Measurements from ENCODE around the gene SMC1B.
"Not testable (repeated sequence)": the region's sequence is repeated elsewhere in the genome, so short reads cannot be mapped to it uniquely, and the experiment has no call there.

The SMC1B gene

DNA sequence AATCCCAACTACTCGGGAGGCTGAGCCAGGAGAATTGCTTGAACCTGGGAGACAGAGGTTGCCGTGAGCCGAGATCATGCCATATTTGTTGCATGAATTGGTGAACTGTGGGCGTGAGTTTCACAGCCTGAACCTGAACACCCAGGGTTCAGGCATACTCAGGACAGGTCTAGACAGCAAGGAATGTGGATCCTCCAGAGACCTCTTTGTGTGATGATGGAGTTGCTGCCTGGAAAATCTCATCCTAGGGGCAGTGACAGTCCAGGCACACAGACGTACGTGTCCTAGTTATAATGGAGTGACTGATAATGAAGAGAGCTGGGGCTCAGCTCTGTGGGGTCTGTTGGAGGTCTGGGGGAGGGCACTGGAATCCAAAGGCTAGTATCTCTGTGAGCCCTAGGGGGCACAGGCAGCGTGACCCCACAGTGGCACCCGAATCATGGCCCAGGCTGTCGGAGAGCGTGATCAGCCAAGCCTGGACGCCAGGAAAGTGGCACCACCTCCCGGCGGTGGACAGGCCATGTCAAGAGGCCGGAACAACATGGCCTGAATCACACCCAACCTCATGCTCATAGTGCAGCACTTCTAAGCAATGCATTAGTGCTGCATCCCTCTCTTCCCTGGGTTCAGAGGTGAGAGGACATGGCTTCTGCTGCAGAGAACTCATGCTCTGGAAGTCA is 31.8 kb upstream of the SMC1B start:
- no peak for DNase-seq

- DNase-seq: no peak
Observed at GRCh38 chr22:45444168-45444567, 30.8 kb upstream of the SMC1B start.

- DNase-seq: no peak
Observed at GRCh38 chr22:45442116-45442515, 28.7 kb upstream of the SMC1B start.

DNA sequence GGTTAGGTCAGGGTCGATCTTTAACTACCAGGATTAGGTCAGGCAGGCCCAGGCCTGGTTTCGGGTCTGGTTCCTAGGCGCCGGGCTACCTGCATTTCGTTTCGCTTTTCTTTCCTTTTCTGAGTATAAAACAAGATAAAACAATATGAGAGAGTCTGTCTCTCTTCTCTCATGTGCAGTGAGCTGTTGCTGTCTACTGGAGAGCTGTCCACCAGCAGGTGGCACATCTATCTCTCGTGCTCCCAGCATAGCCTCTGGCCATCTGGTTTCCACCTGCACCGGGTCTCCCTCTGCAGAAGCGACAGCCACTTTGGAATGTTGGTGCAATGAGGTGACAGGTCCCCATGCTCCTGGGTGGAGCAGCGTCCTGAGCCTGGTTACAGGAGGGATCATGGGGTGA is 27.7 kb upstream of the SMC1B start:
- peak; percentile 80 to 88 for DNase-seq

DNA sequence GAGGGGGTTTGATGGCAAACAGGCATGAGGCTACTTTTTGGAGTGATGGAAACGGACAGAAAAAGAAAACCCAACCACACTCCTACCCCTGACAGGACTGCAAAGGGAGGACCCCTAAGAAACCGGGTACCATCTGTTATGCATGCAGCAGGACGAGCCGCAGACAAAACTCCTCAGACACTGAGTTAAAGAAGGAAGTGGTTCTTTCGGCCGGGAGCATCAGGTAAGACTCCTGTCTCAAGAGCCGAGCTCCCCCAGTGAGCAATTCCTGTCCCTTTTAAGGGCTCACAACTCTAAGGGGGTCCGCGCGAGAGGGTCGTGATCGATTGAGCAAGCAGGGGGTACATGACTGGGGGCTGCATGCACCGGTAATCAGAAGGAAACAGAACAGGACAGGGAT is 27.3 kb upstream of the SMC1B start:
- DNase-seq: not testable (repeated sequence)

- no peak for DNase-seq
Observed at GRCh38 chr22:45438336-45438735, 24.9 kb upstream of the SMC1B start.

DNA sequence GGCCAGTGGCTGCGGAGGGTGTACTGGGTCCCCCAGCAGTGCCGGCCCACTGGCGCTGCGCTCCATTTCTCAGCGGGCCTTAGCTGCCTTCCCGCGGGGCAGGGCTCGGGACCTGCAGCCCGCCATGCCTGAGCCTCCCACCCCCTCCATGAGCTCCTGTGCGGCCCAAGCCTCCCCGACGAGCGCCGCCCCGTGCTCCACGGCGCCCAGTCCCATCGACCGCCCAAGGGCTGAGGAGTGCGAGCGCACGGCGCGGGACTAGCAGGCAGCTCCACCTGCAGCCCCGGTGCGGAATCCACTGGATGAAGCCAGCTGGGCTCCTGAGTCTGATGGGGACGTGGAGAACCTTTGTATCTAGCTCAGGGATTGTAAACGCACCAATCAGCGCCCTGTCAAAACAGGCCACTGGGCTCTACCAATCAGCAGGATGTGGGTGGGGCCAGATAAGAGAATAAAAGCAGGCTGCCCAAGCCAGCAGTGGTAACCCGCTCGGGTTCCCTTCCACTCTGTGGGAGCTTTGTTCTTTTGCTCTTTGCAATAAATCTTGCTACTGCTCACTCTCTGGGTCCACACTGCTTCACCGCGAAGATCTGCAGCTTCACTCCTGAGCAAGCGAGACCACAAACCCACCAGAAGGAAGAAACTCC is 23.6 kb upstream of the SMC1B start:
- DNase-seq: not testable (repeated sequence)

- peak; percentile 74 to 86 for DNase-seq
Observed at GRCh38 chr22:45435544-45436139, 22.2 kb upstream of the SMC1B start.

DNA sequence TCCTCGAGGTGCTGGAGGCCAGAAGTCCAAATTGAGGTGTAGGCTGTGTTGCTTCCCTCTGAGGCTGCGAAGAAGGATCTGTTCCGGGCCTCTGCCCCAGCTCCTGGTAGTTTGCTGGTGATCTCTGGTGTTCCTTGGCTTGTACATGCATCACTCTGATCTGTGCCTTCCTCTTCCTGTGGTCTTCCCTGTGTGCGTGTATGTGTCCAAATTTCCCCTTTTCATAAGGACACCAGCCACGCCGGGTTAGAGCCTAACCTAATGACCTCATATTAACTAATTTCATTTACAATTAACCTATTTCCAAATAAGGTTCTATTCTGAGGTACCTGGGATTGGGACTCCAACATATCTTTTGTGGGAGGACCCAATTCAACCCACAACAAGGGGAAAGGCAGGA is 21.6 kb upstream of the SMC1B start:
- no peak for DNase-seq

DNA sequence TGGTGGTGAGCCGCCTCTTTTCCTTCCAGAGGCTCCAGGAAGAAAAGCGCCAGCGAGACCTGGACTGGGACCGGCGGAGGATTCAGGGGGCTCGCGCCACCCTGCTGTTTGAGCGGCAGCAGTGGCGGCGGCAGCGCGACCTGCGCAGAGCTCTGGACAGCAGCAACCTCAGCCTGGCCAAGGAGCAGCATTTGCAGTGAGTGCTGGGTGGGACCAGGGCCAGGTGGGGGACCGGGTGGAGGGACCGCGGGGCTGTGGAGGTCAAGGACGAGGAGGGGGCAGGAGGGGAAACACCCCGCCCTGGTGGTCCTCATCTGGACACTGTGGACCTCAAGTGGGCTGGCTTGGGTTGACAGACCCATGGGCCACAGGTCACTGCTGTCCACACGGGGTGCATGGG is 17.5 kb upstream of the SMC1B start:
- DNase-seq: no peak

GRCh38 chr22:45429981-45430775 is 16.8 kb upstream of the SMC1B start:
- no peak for DNase-seq

GRCh38 chr22:45429424-45429823 is 16.0 kb upstream of the SMC1B start:
- no peak for DNase-seq

DNA sequence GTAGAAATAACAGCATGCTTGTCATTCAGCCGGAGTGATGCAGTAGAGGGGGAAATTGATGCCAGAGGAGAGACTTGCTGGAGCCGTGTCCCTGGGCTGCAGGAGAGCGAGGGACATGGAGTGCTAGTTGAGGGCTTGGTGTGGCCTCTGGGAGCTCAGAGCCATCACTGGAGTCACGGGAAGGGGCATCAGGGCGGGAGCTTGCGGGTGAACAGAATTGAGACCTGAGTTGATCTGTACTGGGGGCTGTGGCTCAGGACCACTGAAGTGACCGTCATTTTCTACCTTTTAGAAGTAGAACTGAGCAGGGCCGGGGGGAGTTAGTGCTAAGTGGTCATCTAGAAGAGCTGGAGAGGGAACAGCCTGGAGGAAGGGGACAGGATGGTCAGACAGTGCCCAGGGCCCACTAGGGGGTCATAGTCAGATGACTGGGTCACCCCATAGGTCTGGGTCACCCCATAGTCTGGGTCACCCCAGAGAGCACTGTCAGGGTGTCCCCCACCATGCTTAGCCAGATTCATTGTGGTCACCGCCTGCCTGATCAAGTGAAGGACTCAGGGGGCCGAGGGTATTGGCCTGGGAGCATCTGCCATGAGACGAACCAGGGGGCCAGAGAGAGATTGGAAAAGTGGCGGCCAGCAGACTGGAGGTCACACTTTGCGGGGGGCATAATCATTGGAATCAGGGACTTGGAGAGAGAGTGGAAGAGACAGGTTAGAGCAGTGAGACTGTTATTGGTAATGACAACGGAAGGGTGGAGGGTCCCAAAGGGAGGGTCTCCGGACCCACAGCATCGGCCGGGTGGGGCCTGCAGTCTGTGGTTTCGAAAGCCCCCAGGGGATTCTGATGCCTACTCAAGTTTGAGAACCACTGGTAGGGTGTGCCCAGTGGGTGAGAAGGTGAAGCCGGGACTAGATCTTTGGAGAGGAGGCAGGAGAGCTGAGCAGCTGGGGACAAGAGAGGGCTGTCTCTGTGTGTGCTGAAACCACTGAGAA is 15.3 kb upstream of the SMC1B start:
- DNase-seq: no peak

- DNase-seq: no peak
Observed at GRCh38 chr22:45427114-45427513, 13.7 kb upstream of the SMC1B start.

GRCh38 chr22:45426387-45426786 is 13.0 kb upstream of the SMC1B start:
- DNase-seq: no peak

GRCh38 chr22:45425531-45426265 is 12.3 kb upstream of the SMC1B start:
- no peak for DNase-seq

- DNase-seq: no peak
Observed at GRCh38 chr22:45425101-45425500, 11.7 kb upstream of the SMC1B start.

- no peak for DNase-seq
Observed at GRCh38 chr22:45424241-45424731, 10.9 kb upstream of the SMC1B start.

- no peak for DNase-seq
Observed at GRCh38 chr22:45423524-45423923, 10.1 kb upstream of the SMC1B start.

GRCh38 chr22:45422237-45422983 is 9.0 kb upstream of the SMC1B start:
- no peak for DNase-seq
